GM12878 (cell line): ENCODE measurements around the gene PRKAR2B. TPM values are rescaled to one million over a fixed set of nuclear protein-coding genes. Genes with fewer than 3 reads are reported as not detected.

ENCODE experiments used
- ATF2 ChIP-seq: IDR thresholded peaks from 2 replicates; pipeline ENCODE4 v1.6.1; 2012; ENCODE audit warnings: low read length, inconsistent platforms
- CUX1 ChIP-seq: IDR thresholded peaks from 2 replicates; pipeline ENCODE4 v1.6.1; 2012; ENCODE audit warnings: improper control_type of control experiment, low read depth, low read length; ENCODE audit not compliant: insufficient replicate concordance
- EED ChIP-seq: sonication (generic); IDR thresholded peaks from 2 replicates; pipeline ENCODE4 v1.6.1; 2016; ENCODE audit warnings: antibody characterized with exemption, low read depth
- EGR1 ChIP-seq, 2 experiments: IDR thresholded peaks; 1 replicate in 1 of 2; 2 replicates in 1 of 2; pipeline ENCODE4 v1.6.1; 2011 to 2012; ENCODE audit warnings: low read depth in 2 of 2, low read length in 2 of 2, borderline replicate concordance in 1 of 2, mild to moderate bottlenecking in 1 of 2, moderate library complexity in 1 of 2
- SMARCA5 ChIP-seq: fragments of 450-650 bp; IDR thresholded peaks from 2 replicates; pipeline ENCODE4 v1.6.1; 2017; ENCODE audit warnings: mild to moderate bottlenecking
- SREBF1 ChIP-seq: IDR thresholded peaks from 2 replicates; pipeline ENCODE4 v1.6.1; 2012; ENCODE audit warnings: mild to moderate bottlenecking, low read length
- TAF1 ChIP-seq: IDR thresholded peaks from 2 replicates; pipeline ENCODE4 v1.6.1; 2011; ENCODE audit warnings: mild to moderate bottlenecking, low read depth, low read length, borderline replicate concordance
- USF1 ChIP-seq: IDR thresholded peaks from 2 replicates; pipeline ENCODE4 v1.6.1; 2011; ENCODE audit warnings: borderline replicate concordance, low read depth, mild to moderate bottlenecking, moderate library complexity, mixed read lengths, low read length; ENCODE audit not compliant: insufficient read depth; ENCODE audit errors: extremely low read length
- ZSCAN29 ChIP-seq: fragments of 450-650 bp; IDR thresholded peaks from 2 replicates; pipeline ENCODE4 v1.6.1; 2017; ENCODE audit warnings: mild to moderate bottlenecking, moderate library complexity
- polyA plus RNA-seq, 11 experiments: library from polyadenylated mRNA; depleted of rRNA in 4 of 11; unstranded in 6 of 11; stranded (reverse) in 5 of 11; fragments of >200 nt; fragmentation: Nextera tagmentation in 4 of 11; fragmentation: Illumina TruSeq in 1 of 11; extraction: Ambion mirVana in 4 of 11; extraction: Trizol in 1 of 11; gene quantifications; 1 replicate in 1 of 11; 2 replicates in 10 of 11; pipeline versions ENCODE4 v1.2.1 to v1.2.3, GENCODE V29; 2011 to 2016; ENCODE audit warnings: inconsistent platforms in 2 of 11, missing spikeins in 2 of 11, low read depth in 1 of 11
- total RNA-seq, 4 experiments: library from RNA; depleted of rRNA in 3 of 4; stranded (reverse); fragments of >200 nt in 3 of 4; fragmentation: Illumina TruSeq in 1 of 4; extraction: Trizol in 1 of 4; gene quantifications; 2 replicates each; pipeline versions ENCODE4 v1.2.1 to v1.2.3, GENCODE V29; 2013 to 2021
- TF ChIP-seq, protein P1 (sequence below): fragments of 450-650 bp; IDR thresholded peaks from 2 replicates; pipeline ENCODE4 v1.6.1; 2016; ENCODE audit warnings: mild to moderate bottlenecking
- TF ChIP-seq, protein P2 (sequence below): IDR thresholded peaks from 2 replicates; pipeline ENCODE4 v1.6.1; 2011; ENCODE audit warnings: mild to moderate bottlenecking, low read depth, low read length, moderate library complexity; ENCODE audit not compliant: insufficient replicate concordance
- TF ChIP-seq, protein P3 (sequence below): IDR thresholded peaks from 2 replicates; pipeline ENCODE4 v1.6.1; 2011; ENCODE audit warnings: low read depth, mild to moderate bottlenecking, low read length, moderate library complexity, borderline replicate concordance; ENCODE audit errors: extremely low read depth

The PRKAR2B gene
- total and polyA plus RNA-seq, 10 of the 15 experiments (the other 5 are each of a cell fraction or from before 2014, with no cell fraction given), result 0.01 to 0.18 (median 0.04) TPM; not detected in 4

- TF ChIP-seq USF1 (no peak), SREBF1 (no peak), SMARCA5 (0 out of 2 replicates have a peak, but pooled peaks have one; percentile 10), TAF1 (no peak), ZSCAN29 (no peak), CUX1 (peak; percentile 41), EED (no peak), EGR1 (IDR thresholded peaks at IDR 0.05; ENCODE audit: borderline replicate concordance in 1 of 2, low read depth in 2 of 2, low read length in 2 of 2) (peak in 1 of 2 experiments; percentile 70; a peak in 2 of 3 replicates), ATF2 (0 out of 2 replicates have a peak, but pooled peaks have one; percentile 39)
- TF ChIP-seq, protein P1, sequence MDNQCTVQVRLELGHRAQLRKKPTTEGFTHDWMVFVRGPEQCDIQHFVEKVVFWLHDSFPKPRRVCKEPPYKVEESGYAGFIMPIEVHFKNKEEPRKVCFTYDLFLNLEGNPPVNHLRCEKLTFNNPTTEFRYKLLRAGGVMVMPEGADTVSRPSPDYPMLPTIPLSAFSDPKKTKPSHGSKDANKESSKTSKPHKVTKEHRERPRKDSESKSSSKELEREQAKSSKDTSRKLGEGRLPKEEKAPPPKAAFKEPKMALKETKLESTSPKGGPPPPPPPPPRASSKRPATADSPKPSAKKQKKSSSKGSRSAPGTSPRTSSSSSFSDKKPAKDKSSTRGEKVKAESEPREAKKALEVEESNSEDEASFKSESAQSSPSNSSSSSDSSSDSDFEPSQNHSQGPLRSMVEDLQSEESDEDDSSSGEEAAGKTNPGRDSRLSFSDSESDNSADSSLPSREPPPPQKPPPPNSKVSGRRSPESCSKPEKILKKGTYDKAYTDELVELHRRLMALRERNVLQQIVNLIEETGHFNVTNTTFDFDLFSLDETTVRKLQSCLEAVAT, result peak; percentile 71; the same call in 1 of the 2 replicates
- TF ChIP-seq, protein P2, sequence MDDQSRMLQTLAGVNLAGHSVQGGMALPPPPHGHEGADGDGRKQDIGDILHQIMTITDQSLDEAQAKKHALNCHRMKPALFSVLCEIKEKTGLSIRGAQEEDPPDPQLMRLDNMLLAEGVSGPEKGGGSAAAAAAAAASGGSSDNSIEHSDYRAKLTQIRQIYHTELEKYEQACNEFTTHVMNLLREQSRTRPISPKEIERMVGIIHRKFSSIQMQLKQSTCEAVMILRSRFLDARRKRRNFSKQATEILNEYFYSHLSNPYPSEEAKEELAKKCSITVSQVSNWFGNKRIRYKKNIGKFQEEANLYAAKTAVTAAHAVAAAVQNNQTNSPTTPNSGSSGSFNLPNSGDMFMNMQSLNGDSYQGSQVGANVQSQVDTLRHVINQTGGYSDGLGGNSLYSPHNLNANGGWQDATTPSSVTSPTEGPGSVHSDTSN, result no peak
- TF ChIP-seq, protein P3, sequence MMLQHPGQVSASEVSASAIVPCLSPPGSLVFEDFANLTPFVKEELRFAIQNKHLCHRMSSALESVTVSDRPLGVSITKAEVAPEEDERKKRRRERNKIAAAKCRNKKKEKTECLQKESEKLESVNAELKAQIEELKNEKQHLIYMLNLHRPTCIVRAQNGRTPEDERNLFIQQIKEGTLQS, result no peak
Measured at GRCh38 chr7:107167483-107168232, 123.2 kb downstream of the PRKAR2B start (continued).
